HG03571 (cell line): Measurements from ENCODE around the gene GAPDHS.

ENCODE experiments used
- ATAC-seq: cut with Tn5 transposase; IDR thresholded peaks from one replicate; pipeline ENCODE4 v1.9.1; 2021; ENCODE audit not compliant: unreplicated experiment

The GAPDHS gene

DNA sequence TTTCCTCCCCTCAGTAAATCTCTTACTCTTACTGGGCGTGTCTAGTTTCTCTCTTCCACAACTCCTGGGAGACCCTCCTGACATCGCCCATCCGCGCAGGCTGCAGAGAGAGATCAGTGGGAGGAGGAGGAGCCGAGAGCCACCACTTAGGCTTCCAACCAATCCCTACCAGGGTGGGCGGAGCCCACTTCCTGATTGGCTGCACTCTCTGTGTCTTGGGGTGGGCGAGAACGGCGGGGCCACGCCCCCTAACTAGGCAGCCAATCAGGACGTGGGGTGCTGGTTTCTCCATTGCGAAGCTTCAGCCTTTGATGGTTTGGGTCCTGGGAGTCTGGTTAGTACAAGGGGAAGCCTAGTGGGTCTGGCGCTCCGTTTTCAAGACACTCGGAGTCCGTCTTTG, 52.6 kb downstream of the GAPDHS start, which contains the start of gene PMIS2:
Gene PMIS2, plus strand, starts transcription at position 326 of the 400 bp plus-strand sequence. CDS start 87 bp downstream, outside the sequence.
- no peak for ATAC-seq

- ATAC-seq = no peak
Observed at GRCh38 chr19:35587321-35587720, 54.1 kb downstream of the GAPDHS start.

- ATAC-seq = no peak
Observed at GRCh38 chr19:35590875-35591274, 57.6 kb downstream of the GAPDHS start.

DNA sequence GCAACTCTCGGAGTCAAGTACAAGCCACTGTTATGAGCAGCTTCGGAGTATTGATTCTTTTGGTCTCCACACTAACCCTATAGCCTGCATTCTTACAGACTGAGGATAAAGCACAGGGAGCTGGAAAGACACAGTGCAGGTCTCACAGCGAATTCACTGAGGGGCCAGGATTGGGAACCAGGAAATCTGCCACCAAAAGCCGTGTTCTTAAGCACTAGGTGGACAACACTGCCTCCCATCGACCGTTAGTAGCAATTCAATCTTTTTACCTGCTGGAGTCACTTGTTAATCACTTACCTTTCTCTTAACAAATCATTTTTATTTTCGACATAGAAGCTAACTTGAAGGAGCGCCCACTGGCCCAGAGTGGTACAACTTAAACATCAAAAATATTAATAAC, 59.0 kb downstream of the GAPDHS start:
- ATAC-seq = no peak
